Fibroblast of skin of right biceps (primary cell): ENCODE data around the gene STARD8.
"Not testable (repeated sequence)": the region's sequence is repeated elsewhere in the genome, so short reads cannot be mapped to it uniquely, and the experiment has no call there.

Experiments
- DNase-seq: peaks from one replicate; pipeline ENCODE4 v3.0.0-alpha.2; 2013

The STARD8 gene

GRCh38 chrX:68718443-68718820 is 71.0 kb downstream of the STARD8 start:
- no peak for DNase-seq

GRCh38 chrX:68719181-68719903 is 71.9 kb downstream of the STARD8 start:
- DNase-seq = no peak

- DNase-seq = peak; percentile 2
Observed at GRCh38 chrX:68719904-68720614, 72.6 kb downstream of the STARD8 start.

- no peak for DNase-seq
Observed at GRCh38 chrX:68720851-68721250, 73.4 kb downstream of the STARD8 start.

GRCh38 chrX:68721546-68721945 is 74.1 kb downstream of the STARD8 start:
- DNase-seq = no peak

GRCh38 chrX:68721991-68722860 is 74.8 kb downstream of the STARD8 start:
- no peak for DNase-seq

- DNase-seq = no peak
Observed at GRCh38 chrX:68723491-68724155, 76.2 kb downstream of the STARD8 start.

- no peak for DNase-seq
Observed at GRCh38 chrX:68724531-68725020, 77.1 kb downstream of the STARD8 start.

- DNase-seq = no peak
Observed at GRCh38 chrX:68725756-68726365, 78.4 kb downstream of the STARD8 start.

GRCh38 chrX:68726366-68726765 is 78.9 kb downstream of the STARD8 start:
- DNase-seq = no peak

- no peak for DNase-seq
Observed at GRCh38 chrX:68727696-68728095, 80.2 kb downstream of the STARD8 start.

- no peak for DNase-seq
Observed at GRCh38 chrX:68728186-68728585, 80.7 kb downstream of the STARD8 start.

GRCh38 chrX:68731254-68731653 is 83.8 kb downstream of the STARD8 start:
- DNase-seq = no peak

GRCh38 chrX:68732906-68733493 is 85.5 kb downstream of the STARD8 start:
- peak; percentile 29 for DNase-seq

- DNase-seq = no peak
Observed at GRCh38 chrX:68735266-68735665, 87.8 kb downstream of the STARD8 start.

GRCh38 chrX:68741864-68742263 is 94.4 kb downstream of the STARD8 start:
- not testable (repeated sequence) for DNase-seq

- DNase-seq = no peak
Observed at GRCh38 chrX:68743754-68744153, 96.3 kb downstream of the STARD8 start.

- no peak for DNase-seq
Observed at GRCh38 chrX:68746988-68747387, 99.5 kb downstream of the STARD8 start.

GRCh38 chrX:68748030-68748429 is 100.6 kb downstream of the STARD8 start:
- no peak for DNase-seq

- no peak for DNase-seq
Observed at GRCh38 chrX:68749426-68749825, 102.0 kb downstream of the STARD8 start.

- DNase-seq = no peak
Observed at GRCh38 chrX:68750316-68750715, 102.8 kb downstream of the STARD8 start.

- no peak for DNase-seq
Observed at GRCh38 chrX:68751372-68751771, 103.9 kb downstream of the STARD8 start.
